Endodermal cell (in vitro differentiated cells): Measurements from ENCODE around the gene ZNF473. TPM values are rescaled to one million over a fixed set of nuclear protein-coding genes. Genes with fewer than 3 reads are reported as not detected.

Experiments
- DNase-seq: peaks from one replicate; pipeline ENCODE4 v3.0.0-alpha.2; 2017
- H3K27ac ChIP-seq: 2 replicates; pipeline ENCODE4 v1.5.1; 2013; ENCODE audit warnings: mild to moderate bottlenecking, low read depth, low read length, moderate library complexity
- H3K27me3 ChIP-seq: 2 replicates; pipeline ENCODE4 v1.6.1; 2013; ENCODE audit warnings: mild to moderate bottlenecking, low read length, moderate library complexity; ENCODE audit not compliant: insufficient read depth, control insufficient read depth, poor library complexity, severe bottlenecking
- H3K36me3 ChIP-seq: 2 replicates; pipeline ENCODE4 v1.7.0; 2013; ENCODE audit warnings: mild to moderate bottlenecking, low read length, moderate library complexity; ENCODE audit not compliant: control insufficient read depth, insufficient read depth
- H3K4me1 ChIP-seq: one replicate; pipeline ENCODE4 v1.7.0; 2013; ENCODE audit warnings: low read length; ENCODE audit not compliant: control insufficient read depth, insufficient read depth
- H3K4me3 ChIP-seq: 2 replicates; pipeline ENCODE4 v1.5.1; 2013; ENCODE audit warnings: mild to moderate bottlenecking, low read length, moderate library complexity
- H3K9ac ChIP-seq: 2 replicates; pipeline ENCODE4 v1.6.1; 2013; ENCODE audit warnings: mild to moderate bottlenecking, low read length, moderate library complexity; ENCODE audit not compliant: poor library complexity, severe bottlenecking; ENCODE audit errors: extremely low read depth
- H3K9me3 ChIP-seq: 2 replicates; pipeline ENCODE4 v1.6.1; 2013; ENCODE audit warnings: mild to moderate bottlenecking, low read length, moderate library complexity; ENCODE audit not compliant: control insufficient read depth
- H3K27ac Mint-ChIP-seq: 2 replicates; pipeline ENCODE4 v1.8.0; 2020; ENCODE audit warnings: mixed read lengths
- H3K27me3 Mint-ChIP-seq: 2 replicates; pipeline ENCODE4 v1.8.0; 2021; ENCODE audit warnings: mild to moderate bottlenecking, mixed read lengths; ENCODE audit not compliant: insufficient read depth
- H3K36me3 Mint-ChIP-seq: 2 replicates; pipeline ENCODE4 v1.8.0; 2020; ENCODE audit warnings: low read depth, mixed read lengths
- H3K4me1 Mint-ChIP-seq: 2 replicates; pipeline ENCODE4 v1.8.0; 2020; ENCODE audit warnings: mixed read lengths
- H3K4me3 Mint-ChIP-seq: 2 replicates; pipeline ENCODE4 v1.8.0; 2020; ENCODE audit warnings: mild to moderate bottlenecking, moderate library complexity, mixed read lengths
- H3K9me3 Mint-ChIP-seq: 2 replicates; pipeline ENCODE4 v1.8.0; 2020; ENCODE audit warnings: mild to moderate bottlenecking, mixed read lengths
- CTCF ChIP-seq: fragments of 200-600 bp; sonication (generic); conservative IDR thresholded peaks from 2 replicates; pipeline ENCODE4 v1.5.0; 2021; ENCODE audit warnings: antibody characterized with exemption, mild to moderate bottlenecking
- WGBS, 2 experiments: methylation state at CpG; one replicate each; pipeline versions ENCODE4 v1.1.5 to v1.1.7; 2013; ENCODE audit warnings: missing lambda C conversion rate in 2 of 2, mixed read lengths in 1 of 2; ENCODE audit not compliant: insufficient coverage in 1 of 2, insufficient read length in 1 of 2; 5-methylcytosine and 5-hydroxymethylcytosine counted together
- total RNA-seq, 2 donors: library from RNA; stranded (reverse); fragmentation: NEBNext Ultra II Directional in 1 of 2; extraction: Animal tissue kit (Norgen Biotek cat#: 25700) in 1 of 2; gene quantifications; 2 replicates in 1 of 2; 3 replicates in 1 of 2; pipeline ENCODE4 v1.2.1, GENCODE V29; 2021

The ZNF473 gene
- total RNA-seq, 2 donors from 2014 or later: 9.5 to 12.0 TPM

DNA sequence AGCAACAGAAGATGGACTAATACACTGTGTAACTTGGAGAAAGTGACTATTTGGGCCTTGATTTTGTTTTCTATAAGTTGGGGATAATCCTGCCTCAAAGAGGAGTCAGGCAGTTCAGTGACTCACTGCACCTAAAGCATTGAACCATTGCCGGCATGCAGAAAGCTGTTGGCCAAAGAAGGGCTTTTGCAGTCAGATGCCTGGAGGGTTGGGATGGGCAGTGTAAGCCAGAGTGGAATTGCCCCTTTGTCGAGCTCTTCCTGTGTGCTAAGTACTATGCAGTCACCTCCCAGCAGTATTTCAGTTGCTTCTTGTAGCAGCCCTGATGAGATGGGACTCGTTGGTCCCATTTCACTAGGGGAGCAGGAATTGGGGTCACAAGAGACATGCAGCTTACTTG, 11.1 kb downstream of the ZNF473 start:
- Histone ChIP-seq H3K27ac (no peak overlapping the region), H3K9me3 (peaks cover 36% of the 10 kb centered on the region), H3K27me3 (no peaks in the 10 kb centered on the region), H3K36me3 (peaks cover 91% of the 10 kb centered on the region), H3K9ac (no peak overlapping the region), H3K4me1 (no peaks in the 10 kb centered on the region), H3K4me3 (no peak overlapping the region)
- TF ChIP-seq CTCF: no peak
- Mint-ChIP-seq H3K27me3 (no peaks in the 10 kb centered on the region), H3K9me3 (peaks cover 28% of the 10 kb centered on the region), H3K36me3 (peaks cover 91% of the 10 kb centered on the region), H3K4me1 (no peaks in the 10 kb centered on the region), H3K27ac (no peak overlapping the region), H3K4me3 (no peak overlapping the region)
- whole genome bisulfite sequencing, 2 experiments: 93 to 94% methylated on average over 3 of the region's 3 CpGs
- no peak for DNase-seq

DNA sequence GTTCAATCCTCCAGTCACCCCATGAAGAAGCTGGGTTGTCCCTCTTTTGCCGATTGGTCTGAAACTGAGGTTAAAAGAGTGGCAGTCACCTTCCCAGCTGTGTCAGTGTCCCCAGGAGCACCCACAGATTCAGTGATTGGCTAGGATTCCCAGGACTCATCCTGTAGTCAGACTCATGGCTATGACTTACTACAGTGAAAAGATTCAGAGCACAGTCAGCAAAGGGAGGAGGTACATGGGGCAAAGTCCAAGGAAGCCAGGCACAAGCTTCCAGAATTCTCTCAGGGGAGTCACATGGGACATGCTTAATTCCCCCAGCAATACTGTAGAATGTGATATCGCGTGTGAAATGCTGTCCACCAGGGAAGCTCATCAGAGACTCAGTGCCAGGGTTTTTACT, 14.2 kb downstream of the ZNF473 start:
- Mint-ChIP-seq H3K27ac (no peak overlapping the region), H3K27me3 (no peaks in the 10 kb centered on the region), H3K4me3 (no peak overlapping the region), H3K9me3 (peaks cover 43% of the 10 kb centered on the region), H3K36me3 (peaks cover 90% of the 10 kb centered on the region), H3K4me1 (no peaks in the 10 kb centered on the region)
- Histone ChIP-seq H3K4me1 (no peaks in the 10 kb centered on the region), H3K27me3 (no peaks in the 10 kb centered on the region), H3K4me3 (no peak overlapping the region), H3K9ac (no peak overlapping the region), H3K27ac (no peak overlapping the region), H3K9me3 (peaks cover 50% of the 10 kb centered on the region), H3K36me3 (peaks cover 90% of the 10 kb centered on the region)
- 93 to 94% methylated on average over 3 of the region's 3 CpGs for WGBS, 2 experiments
- no peak for DNase-seq
- TF ChIP-seq CTCF: no peak

DNA sequence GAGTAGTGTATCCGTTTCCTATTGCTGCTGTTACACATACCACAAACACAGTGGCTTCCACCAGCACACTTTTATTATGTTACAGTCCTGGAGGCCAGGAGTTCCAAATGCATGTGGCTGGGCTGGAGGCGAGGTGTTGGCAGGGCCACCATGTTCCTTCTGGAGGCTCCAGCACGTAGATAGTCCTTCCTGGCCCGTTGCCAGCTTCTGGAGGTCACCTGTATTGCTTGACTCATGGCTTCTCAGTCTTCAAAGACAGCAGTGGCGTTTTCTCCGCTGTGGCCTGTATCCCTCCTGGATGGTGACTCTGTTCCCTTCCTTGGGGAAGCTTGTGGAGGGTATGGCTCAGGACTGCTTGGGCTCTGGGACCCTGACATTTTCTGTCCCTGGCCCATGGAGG, 15.2 kb downstream of the ZNF473 start:
- 87 to 95% methylated on average over 5 to 6 of the region's 6 CpGs for WGBS, 2 experiments
- Mint-ChIP-seq H3K9me3 (peaks cover 51% of the 10 kb centered on the region), H3K36me3 (peaks cover 90% of the 10 kb centered on the region), H3K27ac (no peak overlapping the region), H3K27me3 (no peaks in the 10 kb centered on the region), H3K4me1 (no peaks in the 10 kb centered on the region), H3K4me3 (no peak overlapping the region)
- Histone ChIP-seq H3K27me3 (no peaks in the 10 kb centered on the region), H3K4me1 (no peaks in the 10 kb centered on the region), H3K9me3 (peaks cover 56% of the 10 kb centered on the region), H3K4me3 (no peak overlapping the region), H3K9ac (no peak overlapping the region), H3K36me3 (peaks cover 91% of the 10 kb centered on the region), H3K27ac (no peak overlapping the region)
- no peak for DNase-seq
- no peak for TF ChIP-seq CTCF
